ENCODE measurements around the gene TMEM176B.

DNA sequence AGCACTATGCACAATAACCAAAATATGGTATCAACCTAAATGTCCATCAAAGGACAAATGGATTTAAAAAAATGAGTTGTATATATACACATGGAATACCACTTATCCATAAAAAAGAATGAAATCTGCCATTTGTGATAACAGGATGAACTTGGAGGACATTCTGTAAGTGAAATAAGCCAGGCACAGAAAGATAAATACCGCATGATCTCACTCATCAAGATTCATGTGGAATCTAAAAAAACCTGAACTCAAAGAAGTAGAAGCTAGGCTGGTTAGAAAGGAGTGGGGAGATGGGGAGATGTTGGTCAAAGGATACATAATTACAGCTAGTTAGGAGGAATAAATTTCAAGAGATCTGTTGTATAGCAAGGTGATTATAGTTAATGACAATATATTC is 34.9 kb upstream of the TMEM176B start:
- TF ChIP-seq CTCF (IDR thresholded peaks at IDR 0.05) (no peak), POLR2A (IDR thresholded peaks at IDR 0.05) (no peak)
